CD4-positive, alpha-beta T cell treated with Interleukin-6 for 4 hours (primary cell): ENCODE data around the gene GDPGP1.

Experiments used
- DNase-seq: peaks from one replicate; pipeline ENCODE4 v3.0.0-alpha.2; 2020; ENCODE audit warnings: mixed read lengths

GDPGP1 gene

GRCh38 chr15:90205050-90205848 lies 28.8 kb upstream of the GDPGP1 start:
- no peak for DNase-seq

GRCh38 chr15:90205886-90206285 lies 28.1 kb upstream of the GDPGP1 start:
- DNase-seq: no peak

- DNase-seq: no peak
Observed at GRCh38 chr15:90207252-90207651, 26.8 kb upstream of the GDPGP1 start.

GRCh38 chr15:90208356-90208755 lies 25.7 kb upstream of the GDPGP1 start:
- DNase-seq: no peak

GRCh38 chr15:90209591-90209990 lies 24.4 kb upstream of the GDPGP1 start:
- DNase-seq: no peak

GRCh38 chr15:90210593-90210992 lies 23.4 kb upstream of the GDPGP1 start:
- no peak for DNase-seq

- DNase-seq: no peak
Observed at GRCh38 chr15:90211009-90211408, 23.0 kb upstream of the GDPGP1 start.

- no peak for DNase-seq
Observed at GRCh38 chr15:90211440-90212143, 22.4 kb upstream of the GDPGP1 start.

- no peak for DNase-seq
Observed at GRCh38 chr15:90212221-90213098, 21.5 kb upstream of the GDPGP1 start.

- no peak for DNase-seq
Observed at GRCh38 chr15:90213122-90213817, 20.7 kb upstream of the GDPGP1 start.

- no peak for DNase-seq
Observed at GRCh38 chr15:90213818-90214204, 20.2 kb upstream of the GDPGP1 start.

GRCh38 chr15:90214553-90215196 lies 19.3 kb upstream of the GDPGP1 start:
- DNase-seq: no peak

GRCh38 chr15:90217671-90218394 lies 16.2 kb upstream of the GDPGP1 start:
- DNase-seq: no peak

GRCh38 chr15:90219421-90220141 lies 14.4 kb upstream of the GDPGP1 start:
- DNase-seq: peak; percentile 76

- peak; percentile 41 for DNase-seq
Observed at GRCh38 chr15:90221246-90221900, 12.6 kb upstream of the GDPGP1 start.

GRCh38 chr15:90222547-90222946 lies 11.5 kb upstream of the GDPGP1 start:
- DNase-seq: no peak

- no peak for DNase-seq
Observed at GRCh38 chr15:90223441-90224165, 10.4 kb upstream of the GDPGP1 start.

GRCh38 chr15:90225047-90225446 lies 9.0 kb upstream of the GDPGP1 start:
- no peak for DNase-seq

- DNase-seq: no peak
Observed at GRCh38 chr15:90225504-90226234, 8.3 kb upstream of the GDPGP1 start.
